ENCODE results near the gene NCOR2.

Gene NCOR2

GRCh38 chr12:124566997-124567672 is at the start of gene NCOR2:
Gene NCOR2, minus strand, starts transcription at chr12:124567612. Its CDS starts 72,361 bp downstream, at chr12:124495251.
- DNase-seq (ENCODE audit: low read depth): no peak

DNA sequence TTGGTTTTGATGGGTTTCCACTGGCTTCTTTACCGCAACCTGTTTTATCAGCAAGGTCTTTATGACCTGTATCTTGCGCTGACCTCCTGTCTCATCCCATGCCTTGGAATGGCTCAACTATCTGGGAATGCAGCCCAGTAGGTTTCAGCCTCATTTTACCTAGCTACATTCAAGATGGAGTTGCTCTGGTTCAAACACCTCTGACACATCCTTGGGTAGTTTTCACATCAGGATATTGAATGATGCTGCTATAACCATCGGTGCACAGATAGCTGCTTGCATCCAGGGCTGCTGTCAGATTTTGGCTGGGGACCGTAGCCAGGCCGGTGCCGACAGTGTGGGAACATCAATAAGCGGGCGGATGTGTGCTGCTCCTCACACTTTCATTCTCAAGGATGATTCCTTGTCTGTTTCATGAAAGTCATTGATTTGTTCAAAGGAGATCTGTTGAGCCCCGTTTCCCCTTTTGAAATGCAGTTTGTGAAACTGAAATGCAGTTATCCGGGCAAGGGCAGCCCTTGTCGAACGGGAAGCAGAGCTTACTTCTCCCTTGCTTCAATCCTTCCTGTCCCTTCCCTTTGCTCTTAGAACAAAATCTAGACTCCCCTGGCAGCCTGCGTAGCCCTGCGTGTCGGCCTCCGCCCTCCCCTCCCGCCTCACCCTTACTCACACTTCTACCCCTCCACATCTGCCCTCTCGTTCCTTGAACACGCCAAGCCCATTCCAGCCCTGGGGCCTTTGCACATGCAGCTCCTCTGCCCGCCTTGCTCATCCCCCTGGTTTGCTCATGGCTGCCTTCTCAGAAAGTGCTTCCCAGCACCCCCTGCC is 49.2 kb upstream of the NCOR2 start:
- no peak for DNase-seq (ENCODE audit: low read depth)

GRCh38 chr12:124614512-124615292 is 47.3 kb upstream of the NCOR2 start:
- no peak for DNase-seq (ENCODE audit: low read depth)

DNA sequence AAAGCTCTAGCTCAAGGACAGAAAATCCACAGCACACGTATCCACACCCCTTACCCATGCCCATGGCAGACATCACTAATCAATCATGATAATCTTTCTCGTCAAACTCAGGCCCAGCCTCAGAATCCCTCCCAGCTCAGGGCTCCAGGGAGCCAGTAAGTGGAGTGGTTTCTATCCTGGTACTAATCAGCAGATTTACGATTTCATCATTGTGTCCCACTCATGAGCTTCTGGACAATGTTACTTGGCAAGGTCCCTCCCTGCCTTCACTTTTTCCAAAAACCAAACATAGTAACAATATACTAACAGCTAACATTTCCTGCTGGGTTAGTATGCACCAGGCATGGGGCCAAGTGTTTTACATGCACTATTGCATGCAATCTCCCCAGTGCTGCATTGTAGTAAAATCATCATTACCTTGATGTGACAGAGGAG is 45.8 kb upstream of the NCOR2 start:
- peak; percentile 83 for DNase-seq (ENCODE audit: low read depth)

- no peak for DNase-seq (ENCODE audit: low read depth)
These were observed 44.9 kb upstream of the NCOR2 start for GRCh38 chr12:124612410-124612680.

DNA sequence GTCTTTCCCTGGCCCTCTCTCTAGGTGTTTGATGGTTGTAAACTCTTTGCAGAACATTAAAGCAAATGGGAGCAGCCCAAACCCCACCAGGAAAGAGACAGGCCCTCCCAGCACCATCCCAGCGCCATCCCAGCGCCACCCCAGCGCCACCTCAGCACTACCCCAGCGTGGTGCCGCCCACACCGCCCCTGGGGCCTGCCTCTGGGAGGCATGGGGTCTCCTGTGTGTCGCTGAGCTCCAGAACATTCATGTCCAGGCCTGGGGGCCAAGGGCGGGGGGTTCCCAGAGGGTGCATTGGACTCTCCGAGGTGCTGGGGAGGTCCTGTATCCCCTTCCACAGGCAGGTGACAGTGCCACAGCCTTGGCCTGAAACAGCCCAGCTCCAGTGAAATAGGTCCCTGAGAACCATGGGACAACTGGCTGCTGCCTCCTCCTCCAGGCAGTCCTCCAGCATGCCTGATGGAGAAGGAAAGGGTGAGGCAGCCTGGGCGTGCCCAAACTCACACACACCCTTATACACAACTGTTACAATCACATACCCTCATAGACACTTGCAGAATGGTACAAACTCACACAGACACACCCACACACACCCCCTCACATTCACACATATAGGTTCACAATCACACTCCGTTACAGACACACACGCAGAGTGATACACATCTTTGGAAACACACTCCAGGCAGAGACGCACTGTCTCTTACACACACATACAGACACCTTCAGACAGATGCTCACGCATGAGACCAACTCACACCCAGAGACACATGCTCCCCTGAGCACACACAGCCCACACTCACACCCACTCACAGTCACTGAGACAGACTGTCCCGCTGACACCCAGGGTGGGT is 44.4 kb upstream of the NCOR2 start:
- DNase-seq (ENCODE audit: low read depth): no peak

- no peak for DNase-seq (ENCODE audit: low read depth)
These were observed 43.5 kb upstream of the NCOR2 start for GRCh38 chr12:124610629-124611558.

DNA sequence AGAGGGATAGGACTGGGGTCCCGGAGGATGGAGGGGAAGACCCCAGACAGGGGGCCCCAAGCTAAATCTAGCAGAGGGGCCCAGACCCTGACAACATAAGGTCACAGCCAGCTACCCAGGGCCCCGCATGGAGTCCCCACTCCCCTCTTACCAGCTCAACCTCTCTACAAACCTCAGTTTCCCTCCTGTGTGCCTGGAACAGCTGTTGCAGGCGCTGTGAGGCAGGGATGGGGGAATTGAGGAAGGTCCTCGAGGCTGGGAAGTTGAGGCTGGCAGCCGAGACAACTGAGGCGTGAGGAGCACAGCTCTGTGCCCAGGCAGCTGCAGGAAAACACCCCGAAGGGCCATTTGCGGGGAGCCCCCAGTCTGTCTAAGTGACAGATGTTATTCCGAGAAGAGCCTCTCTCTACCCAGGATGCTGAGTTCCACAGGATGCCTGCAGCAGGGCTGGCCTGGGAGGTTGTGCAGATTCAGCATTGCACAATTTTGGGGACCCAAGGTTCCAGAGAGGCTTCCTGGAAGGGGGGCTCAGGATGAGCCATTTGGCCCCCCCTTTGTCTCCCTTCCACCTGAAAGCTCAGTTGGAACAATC is 42.7 kb upstream of the NCOR2 start:
- no peak for DNase-seq (ENCODE audit: low read depth)

DNA sequence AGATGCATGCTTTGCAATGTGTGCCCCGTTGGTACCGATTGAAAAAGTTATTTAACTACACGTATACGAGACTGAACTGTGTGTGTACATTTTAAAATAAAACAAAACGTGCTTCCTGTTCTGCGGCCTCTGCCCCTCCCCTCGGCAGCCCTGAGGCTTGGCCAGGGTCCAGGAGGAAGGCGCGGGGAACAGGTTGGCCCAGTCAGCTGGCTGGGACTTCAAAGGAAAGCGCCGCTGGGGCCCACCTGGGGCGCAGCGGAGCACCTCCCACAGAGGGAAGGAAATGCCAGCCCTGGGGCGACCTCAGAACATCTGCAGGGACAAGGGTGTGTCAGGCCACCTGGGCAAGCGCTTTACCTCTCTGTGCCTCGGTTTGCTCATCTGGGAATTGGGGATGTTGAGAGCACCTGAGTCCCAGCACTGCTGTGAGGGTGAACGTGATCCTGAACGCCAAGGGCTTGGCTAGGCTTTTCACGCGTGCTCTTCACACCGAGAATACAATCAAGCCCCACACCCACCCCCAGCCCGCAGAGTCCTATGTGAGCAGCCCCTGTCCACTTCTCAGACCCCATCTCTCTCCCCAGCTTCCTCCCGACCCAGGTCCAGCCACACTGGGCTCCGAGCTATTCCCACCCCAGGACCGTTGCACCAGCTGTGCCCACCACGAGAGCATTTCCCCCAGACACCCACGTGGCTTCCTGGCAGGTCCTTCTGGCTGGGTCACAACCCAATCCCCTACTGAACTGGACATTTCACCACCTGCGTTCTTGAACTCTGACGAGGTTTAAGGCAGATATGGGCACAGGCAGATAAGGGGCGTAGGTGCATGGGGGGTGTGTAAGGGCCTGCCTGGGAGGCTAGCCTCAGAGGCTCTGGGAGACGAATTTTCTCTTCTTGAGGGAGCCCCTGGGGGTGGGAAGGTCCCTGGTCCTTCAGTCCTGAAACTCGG is 41.9 kb upstream of the NCOR2 start:
- DNase-seq (ENCODE audit: low read depth): no peak

DNA sequence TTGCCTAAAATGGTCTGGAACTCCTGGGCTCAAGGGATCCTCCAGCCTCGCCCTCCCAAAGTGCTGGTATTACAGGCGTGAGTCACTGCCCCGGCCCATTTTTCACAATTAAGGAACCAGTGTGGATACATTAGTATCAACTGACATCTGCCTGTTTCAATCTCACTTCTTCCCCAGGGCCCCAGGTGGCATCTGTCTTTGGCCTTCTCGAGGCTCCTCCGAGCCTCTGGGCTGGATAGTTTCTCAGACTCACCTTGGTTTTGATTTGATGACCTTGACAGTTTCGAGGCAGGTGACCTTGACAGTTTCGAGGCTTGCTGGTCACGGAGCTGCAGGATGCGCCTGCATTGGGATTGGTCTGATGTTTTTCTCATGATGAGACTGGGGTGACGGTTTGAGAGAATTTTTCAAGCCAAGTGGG is 41.0 kb upstream of the NCOR2 start:
- peak; percentile 21 for DNase-seq (ENCODE audit: low read depth)

DNA sequence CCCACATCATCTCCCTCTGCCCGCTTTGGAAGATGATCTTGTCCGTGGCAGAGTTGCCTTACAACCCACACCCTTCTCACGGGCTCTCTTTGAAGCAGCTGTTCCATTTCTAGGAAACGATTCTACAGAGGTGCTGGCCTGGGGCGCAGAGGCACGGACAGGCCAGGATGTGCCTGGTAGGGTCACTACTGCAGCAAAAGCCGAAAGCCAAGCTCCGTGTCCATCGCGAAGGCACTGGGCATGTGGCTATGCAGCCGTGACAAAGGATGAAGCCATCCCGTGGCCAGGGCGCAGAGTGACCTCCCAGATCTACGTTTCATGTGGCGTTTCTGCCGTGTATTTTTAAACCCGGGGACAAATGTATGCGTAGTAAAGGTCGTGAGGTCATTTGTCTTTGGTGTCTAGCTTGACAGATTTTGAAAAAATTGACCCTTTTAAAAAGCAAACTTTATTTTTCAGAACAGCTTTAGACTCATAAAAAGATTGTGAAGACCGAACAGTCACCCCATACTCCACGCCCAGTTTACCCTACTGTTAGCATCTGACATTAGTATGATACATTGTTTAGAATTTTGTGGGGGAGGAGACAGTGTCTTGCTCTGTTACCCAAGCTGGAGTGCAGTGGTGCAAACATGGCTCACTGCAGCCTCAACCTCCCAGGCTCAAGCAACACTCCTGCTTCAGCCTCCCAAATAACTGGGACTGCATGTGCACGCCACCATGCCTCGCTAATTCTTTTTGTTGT is 40.4 kb upstream of the NCOR2 start:
- no peak for DNase-seq (ENCODE audit: low read depth)

DNA sequence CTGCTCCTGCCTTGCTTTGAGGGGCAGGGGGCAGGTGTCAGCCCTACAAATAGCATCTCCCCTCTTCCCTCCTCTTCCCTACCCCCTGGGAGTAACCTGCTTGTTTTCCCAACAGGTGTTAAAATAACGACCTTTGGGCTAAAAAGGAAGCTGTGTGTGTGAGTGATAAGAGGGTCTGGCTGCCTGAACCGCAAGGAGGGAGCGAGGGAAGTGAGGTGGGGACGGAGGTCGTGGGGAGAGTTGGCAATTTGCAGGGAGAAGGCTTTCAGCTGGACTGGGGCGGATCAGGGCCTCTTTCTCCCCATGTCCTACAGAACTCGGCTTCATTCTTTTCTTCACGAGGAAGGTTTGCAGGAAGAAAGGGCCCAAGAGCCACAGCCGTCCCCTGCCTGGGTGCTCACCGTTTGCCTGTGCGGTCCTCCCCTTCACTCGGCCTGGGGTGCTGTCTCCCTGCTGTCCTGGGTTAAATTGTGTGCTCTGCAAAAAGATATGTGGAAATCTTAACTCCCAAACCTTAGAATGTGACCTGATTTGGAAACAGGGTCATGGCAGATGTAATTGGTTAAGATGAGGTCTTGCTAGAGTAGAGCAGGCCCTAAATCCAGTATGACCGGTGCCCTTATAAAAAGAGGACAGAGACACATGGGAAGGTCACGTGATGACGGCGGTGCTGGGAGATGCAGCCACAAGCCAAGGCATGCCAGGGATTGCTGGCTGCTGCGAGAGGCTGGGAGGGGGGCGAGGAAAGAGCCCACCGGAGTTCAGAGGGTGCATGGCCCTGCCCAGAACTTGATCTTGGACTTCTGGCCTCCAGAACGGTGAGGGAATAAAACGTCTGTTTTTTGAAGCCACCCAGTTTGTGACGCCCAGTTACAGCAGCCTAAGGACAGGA is 38.7 kb upstream of the NCOR2 start:
- no peak for DNase-seq (ENCODE audit: low read depth)

DNA sequence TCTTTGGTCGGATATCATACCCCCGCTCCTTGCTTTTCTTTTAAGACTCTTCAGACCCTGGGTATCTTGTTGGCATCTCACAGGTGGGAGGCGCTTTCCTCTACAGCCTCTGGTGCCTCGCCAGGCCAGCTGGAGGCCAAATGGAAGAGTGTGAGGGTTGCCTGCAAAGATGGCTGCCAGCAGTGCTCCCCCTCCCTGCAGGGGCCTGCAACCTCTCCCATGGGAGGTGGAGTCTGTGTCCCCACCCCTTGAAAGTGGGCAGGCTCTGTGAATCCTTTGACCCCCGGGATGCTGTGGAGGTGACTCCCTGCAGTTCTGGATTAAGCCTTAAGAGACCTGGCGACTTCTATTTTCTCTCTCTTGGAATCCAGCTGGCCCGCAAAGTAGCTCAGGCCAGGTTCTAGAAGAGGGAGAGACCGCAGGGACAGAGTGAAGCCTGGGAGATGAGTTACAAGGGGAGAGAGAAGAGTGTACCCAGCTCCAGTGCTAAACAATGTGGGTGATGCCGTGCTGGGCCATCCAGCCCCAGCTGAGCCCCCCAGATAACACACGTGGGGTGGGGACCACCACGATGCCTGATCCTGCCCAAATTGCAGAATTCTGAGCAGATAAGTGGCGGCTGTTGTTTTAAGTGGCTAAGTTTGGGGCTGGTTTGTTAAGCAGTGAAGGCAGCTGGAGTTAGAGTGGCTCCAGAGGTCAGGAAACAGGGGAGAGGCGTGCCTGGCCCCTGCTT is 37.9 kb upstream of the NCOR2 start:
- DNase-seq (ENCODE audit: low read depth): no peak

GRCh38 chr12:124604264-124604680 is 36.9 kb upstream of the NCOR2 start:
- DNase-seq (ENCODE audit: low read depth): no peak

DNA sequence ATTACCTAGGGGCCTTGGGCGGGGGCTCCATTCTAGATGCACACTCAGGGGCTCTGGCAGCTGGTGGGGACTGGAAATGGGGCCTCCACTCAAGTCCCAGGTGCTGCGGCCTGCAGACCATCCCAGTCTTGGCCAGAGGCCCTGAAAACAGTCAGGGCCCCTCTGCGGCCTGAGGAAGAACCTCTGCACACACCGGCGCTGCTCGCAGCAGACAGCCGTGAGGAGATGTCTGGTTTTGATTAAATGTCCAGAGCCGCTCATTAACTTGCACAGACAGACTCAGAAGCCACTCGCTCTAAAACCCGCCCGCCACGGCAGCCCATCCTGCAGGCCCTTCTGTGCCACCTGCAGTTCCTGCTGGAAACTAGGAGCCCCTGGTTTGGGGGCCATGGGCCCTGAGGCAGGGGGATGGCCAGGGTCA is 36.4 kb upstream of the NCOR2 start:
- DNase-seq (ENCODE audit: low read depth): no peak

DNA sequence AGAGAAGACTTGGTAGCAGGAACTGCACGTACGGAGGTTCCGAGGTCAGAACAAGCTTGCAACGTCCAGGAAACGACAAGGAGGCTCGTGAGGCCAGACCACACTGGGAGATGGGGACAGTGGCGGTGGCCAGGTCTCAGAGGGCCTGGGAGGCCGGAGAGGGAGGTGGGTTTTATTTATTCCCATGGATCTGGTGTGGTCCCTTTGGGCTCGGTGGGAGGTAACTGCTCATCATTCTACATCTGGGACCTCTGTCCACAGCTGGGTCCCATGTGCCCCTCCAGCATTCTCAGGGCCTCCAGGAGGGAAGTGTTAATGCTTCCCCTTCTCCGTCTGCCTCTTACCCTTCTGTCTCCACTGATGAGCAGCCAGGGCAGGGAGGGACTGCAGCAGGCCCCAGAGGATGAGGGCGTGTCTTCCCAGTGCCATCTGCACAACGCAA is 35.7 kb upstream of the NCOR2 start:
- no peak for DNase-seq (ENCODE audit: low read depth)

GRCh38 chr12:124601706-124602105 is 34.3 kb upstream of the NCOR2 start:
- peak; percentile 65 for DNase-seq (ENCODE audit: low read depth)

Measured in fibroblast of gingiva (primary cell).